GM18505 (cell line): ENCODE results near the gene MGARP.
A peak's percentile ranks its signal among the peaks of the same experiment; 100 is the strongest.
"Not testable (repeated sequence)": the region's sequence is repeated elsewhere in the genome, so short reads cannot be mapped to it uniquely, and the experiment has no call there.

Source experiments
- ATAC-seq: cut with Tn5 transposase; IDR thresholded peaks from one replicate; pipeline ENCODE4 v1.9.1; 2021; ENCODE audit not compliant: unreplicated experiment
- POLR2A ChIP-seq: IDR thresholded peaks from 4 replicates; pipeline ENCODE4 v1.6.1; 2011; ENCODE audit warnings: borderline replicate concordance; ENCODE audit not compliant: insufficient read depth, insufficient read length; ENCODE audit errors: extremely low read depth

MGARP gene

DNA sequence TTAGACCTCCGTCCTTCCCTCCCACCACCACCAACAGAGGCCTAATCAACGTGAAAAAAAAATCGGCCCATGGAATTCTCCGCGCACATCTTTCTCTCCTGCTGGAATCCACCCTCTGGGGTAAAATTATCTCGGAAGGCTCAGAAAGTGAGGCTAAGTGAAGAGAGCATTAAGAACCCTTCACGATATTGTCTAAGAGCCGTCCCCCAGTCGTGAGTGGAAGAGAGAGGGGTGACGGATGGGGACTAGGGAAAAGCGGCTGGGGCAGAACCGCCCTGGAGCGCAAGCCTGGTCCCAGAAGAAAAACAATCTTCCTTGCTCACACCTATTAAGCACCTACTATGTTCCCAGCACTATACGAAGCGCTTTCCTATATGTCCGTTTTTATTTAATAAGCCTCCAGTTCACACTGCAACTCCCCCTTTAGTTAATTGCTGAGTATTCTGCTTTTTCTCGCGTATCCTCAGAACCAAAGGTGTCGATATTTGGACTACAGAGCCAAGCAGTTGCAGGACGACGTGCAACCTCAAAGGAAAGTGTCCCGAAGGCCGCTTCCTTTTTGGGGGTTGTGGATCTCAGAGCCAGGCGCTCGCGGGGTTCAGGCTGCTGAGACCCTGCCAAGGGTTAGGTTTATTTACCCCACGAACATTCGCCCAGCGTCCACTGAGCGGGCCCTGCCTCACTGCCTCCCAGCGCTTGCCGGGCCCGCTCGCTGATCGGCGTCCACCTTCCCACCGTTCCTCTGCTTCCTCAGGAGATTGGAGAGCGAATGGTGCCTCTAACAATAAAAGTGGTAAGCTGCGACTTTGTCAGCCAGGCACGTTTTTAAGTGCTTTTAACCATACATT lies 889 bp downstream of the MGARP start:
- ATAC-seq, result no peak
- no peak for TF ChIP-seq POLR2A

- no peak for ATAC-seq
- no peak for TF ChIP-seq POLR2A
Observed at GRCh38 chr4:139278485-139278884, 1.5 kb downstream of the MGARP start.

DNA sequence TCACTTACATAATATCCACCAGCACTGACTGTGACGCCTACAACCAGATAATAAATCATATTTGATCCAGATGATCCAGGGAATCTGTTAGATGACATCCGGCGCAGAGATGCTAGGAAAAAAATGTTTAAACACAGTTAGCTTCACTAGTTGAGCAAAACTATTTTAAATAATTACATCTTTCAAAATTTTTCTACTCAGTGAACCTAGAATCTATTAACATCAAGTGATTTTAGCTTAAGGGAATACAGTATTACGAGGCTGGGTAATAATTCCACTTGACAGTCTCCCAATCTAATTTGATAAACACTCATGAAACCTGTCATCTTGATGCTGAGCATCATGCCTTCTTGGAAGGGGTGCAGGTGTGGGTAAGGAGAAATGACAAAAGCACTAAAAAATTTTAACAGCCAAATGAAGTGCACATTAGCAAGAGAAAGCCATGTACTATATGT lies 4.7 kb downstream of the MGARP start:
- no peak for ATAC-seq
- TF ChIP-seq POLR2A, result no peak

DNA sequence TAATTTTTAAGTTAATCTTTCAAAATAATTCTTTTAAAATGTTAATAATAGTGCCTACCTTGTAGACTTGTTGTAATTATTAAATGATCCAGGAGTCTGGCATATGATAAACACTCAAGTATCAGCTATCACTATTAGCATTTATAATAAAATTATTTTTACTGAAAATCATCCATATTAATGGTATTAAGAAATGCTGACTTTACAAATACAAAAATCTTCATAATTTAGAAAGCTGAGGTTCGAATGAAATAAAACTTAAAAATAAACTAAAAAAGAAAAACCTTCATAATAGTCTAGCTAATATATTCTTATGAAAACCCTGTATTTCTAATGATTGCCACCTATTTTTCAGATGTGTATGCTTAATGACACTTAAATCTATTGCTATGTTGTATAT lies 5.2 kb downstream of the MGARP start:
- ATAC-seq, result no peak
- TF ChIP-seq POLR2A, result no peak

DNA sequence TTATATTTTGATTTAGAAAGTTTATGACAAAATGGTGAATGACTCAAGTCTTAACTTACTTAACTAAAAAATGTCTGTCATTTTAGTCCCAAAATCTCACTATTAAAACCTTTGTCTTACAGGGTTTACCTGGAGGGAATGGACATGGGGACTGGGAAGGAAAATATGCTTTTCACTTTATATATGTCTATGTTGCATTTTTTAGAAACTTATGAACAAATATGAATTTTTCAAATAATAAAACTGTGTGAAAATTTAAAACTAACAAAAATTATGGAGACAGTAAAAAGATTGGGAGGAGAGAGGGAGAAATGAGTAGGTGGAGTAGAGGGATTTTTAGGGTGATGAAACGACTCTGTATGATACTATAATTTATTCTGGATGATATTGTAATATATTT lies 6.2 kb downstream of the MGARP start:
- no peak for ATAC-seq
- no peak for TF ChIP-seq POLR2A

DNA sequence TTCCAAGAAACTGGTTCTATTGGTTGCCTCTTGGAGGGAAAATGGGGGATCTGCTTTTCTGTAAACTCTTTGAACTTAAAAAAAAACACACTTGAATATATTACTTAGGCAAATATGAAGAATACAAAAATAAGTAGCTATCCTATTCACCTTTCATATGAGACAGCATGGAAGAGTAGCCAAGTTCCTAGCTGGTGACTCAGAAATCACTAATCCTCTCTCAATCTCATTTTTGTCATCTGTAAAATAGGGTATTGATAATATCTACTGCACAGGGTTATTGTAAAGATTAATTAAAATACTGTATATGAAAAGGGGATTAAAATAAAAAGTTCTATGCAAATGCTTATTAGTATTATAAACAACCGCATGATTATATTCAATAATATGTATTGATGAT lies 12.7 kb downstream of the MGARP start:
- TF ChIP-seq POLR2A, result no peak
- ATAC-seq, result no peak

GRCh38 chr4:139266583-139267257 lies 13.3 kb downstream of the MGARP start:
- peak; percentile 96 for ATAC-seq
- TF ChIP-seq POLR2A, result no peak

GRCh38 chr4:139266208-139266582 lies 13.8 kb downstream of the MGARP start:
- no peak for TF ChIP-seq POLR2A
- ATAC-seq, result no peak

DNA sequence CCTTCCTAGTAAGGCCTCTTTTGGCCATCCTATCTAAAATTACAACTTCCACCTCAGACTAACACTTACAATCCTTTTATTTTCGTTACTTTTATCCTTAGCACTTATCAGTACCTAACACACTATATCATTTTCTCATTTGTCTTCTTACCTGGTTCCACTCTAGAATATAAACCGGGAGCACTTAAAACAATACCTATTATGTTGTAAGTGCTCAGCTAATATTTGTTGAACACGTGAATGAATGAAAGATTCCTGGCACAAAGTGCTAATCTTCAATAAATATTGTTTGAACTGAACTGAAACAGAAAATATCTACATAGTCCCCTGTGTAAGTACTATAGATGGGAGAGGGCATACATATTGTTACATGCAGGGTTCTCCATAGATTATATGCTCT lies 14.4 kb downstream of the MGARP start:
- no peak for ATAC-seq
- no peak for TF ChIP-seq POLR2A

DNA sequence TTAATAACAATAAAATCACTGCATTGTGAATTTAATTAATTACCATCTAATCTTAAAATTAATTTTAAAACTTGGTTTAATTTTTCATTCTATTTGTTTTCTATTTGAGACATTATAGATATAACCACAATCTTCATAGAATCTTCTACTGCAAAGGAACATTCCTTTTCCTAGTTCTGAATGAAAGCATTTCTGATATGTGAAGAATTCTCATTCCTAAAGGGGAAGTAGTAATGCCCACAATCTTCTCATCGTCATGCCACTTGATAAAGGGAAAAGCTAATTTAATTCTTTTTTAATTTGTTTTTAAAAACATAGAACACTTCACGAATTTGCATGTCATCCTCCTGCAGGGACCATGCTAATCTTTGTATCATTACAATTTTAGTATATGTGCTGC lies 23.7 kb downstream of the MGARP start:
- no peak for TF ChIP-seq POLR2A
- ATAC-seq, result no peak

DNA sequence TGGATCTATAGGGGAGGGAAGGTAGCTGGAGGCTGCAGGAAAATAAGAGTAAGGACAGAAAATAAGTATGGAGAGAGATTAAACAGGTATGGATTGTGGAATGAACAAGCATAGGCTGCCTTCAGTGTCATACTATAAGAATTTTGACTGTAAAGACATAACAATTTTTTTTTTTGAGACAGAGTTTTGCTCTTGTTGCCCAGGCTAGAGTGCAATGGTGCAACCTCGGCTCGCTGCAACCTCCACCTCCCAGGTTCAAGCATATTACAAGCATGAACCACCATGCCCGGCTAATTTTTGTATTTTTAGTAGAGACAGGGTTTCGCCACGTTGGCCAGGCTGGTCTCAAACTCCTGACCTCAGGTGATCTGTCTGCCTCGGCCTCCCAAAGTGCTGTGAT lies 24.4 kb downstream of the MGARP start:
- not testable (repeated sequence) for ATAC-seq

GRCh38 chr4:139253713-139254112 lies 26.3 kb downstream of the MGARP start:
- no peak for TF ChIP-seq POLR2A
- no peak for ATAC-seq

- ATAC-seq, result no peak
- no peak for TF ChIP-seq POLR2A
Observed at GRCh38 chr4:139253046-139253445, 27.0 kb downstream of the MGARP start.

DNA sequence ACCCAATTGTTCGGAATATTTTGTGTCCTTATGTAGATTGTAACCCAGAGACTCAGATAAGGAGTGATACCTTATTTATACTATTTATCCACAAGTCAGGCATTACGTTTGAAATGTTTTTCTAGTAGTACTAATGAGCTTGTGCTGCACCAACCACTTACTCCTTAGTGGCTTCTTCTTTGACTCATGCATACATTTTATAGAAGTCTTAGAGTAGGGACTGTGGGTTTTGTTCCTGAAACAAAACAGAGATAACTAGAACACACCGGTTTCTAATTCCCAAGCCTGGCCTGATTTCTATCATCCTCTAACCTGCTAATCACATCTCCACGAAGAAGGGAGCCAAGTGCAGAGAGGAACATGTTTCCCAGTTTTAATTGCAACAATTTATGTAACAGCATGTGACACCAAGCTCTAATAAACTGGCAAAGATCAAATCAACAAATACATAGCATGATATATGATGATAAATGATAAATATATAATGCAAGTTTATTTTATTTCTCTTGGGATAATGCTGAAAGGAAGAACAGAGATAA lies 32.3 kb downstream of the MGARP start:
- ATAC-seq, result no peak
- TF ChIP-seq POLR2A, result no peak

- no peak for TF ChIP-seq POLR2A
- no peak for ATAC-seq
Observed at GRCh38 chr4:139247241-139247640, 32.8 kb downstream of the MGARP start.

- no peak for TF ChIP-seq POLR2A
- no peak for ATAC-seq
Observed at GRCh38 chr4:139246166-139246565, 33.9 kb downstream of the MGARP start.
